Endometrial microvascular endothelial cells (primary cell): ENCODE results near the gene CAVIN1. TPM values are rescaled to one million over a fixed set of nuclear protein-coding genes. Genes with fewer than 3 reads are reported as not detected.
"Not testable (repeated sequence)": the region's sequence is repeated elsewhere in the genome, so short reads cannot be mapped to it uniquely, and the experiment has no call there.

Experiments used
- in situ Hi-C: cut with HindIII; loops from 2 replicates; pipeline ENCODE4 v1.10.0; 2017; ENCODE audit warnings: low sequenced_read_pairs, low pct_unique_long_range_greater_than_20kb; ENCODE audit errors: inconsistent ontology term
- total RNA-seq: library from RNA; depleted of rRNA; stranded (reverse); fragments of >200 nt; gene quantifications from one replicate; pipeline ENCODE4 v1.2.3, GENCODE V29; 2015; ENCODE audit errors: inconsistent ontology term

CAVIN1 gene
- total RNA-seq, 1 donor from 2014 or later = 806 TPM

GRCh38 chr17:42409523-42410318, 13.3 kb downstream of the CAVIN1 start:
- in situ Hi-C loops = no loop called here

- in situ Hi-C loops = no loop called here
Measured at GRCh38 chr17:42408061-42408460, 15.0 kb downstream of the CAVIN1 start.

- in situ Hi-C loops = no loop called here
Measured at GRCh38 chr17:42407289-42407836, 15.7 kb downstream of the CAVIN1 start.

GRCh38 chr17:42406615-42407288, 16.3 kb downstream of the CAVIN1 start:
- in situ Hi-C loops = no loop called here

GRCh38 chr17:42405963-42406495, 17.0 kb downstream of the CAVIN1 start:
- in situ Hi-C loops = no loop called here

- in situ Hi-C loops = no loop called here
Measured at GRCh38 chr17:42405076-42405475, 18.0 kb downstream of the CAVIN1 start.

- in situ Hi-C loops = no loop called here
Measured at GRCh38 chr17:42404326-42405055, 18.6 kb downstream of the CAVIN1 start.

- in situ Hi-C loops = no loop called here
Measured at GRCh38 chr17:42403150-42403549, 19.9 kb downstream of the CAVIN1 start.

- in situ Hi-C loops = no loop called here
Measured at GRCh38 chr17:42402117-42402516, 20.9 kb downstream of the CAVIN1 start.

- in situ Hi-C loops = not testable (repeated sequence)
Measured at GRCh38 chr17:42400844-42401375, 22.1 kb downstream of the CAVIN1 start.

GRCh38 chr17:42399948-42400843, 22.9 kb downstream of the CAVIN1 start:
- in situ Hi-C loops = no loop called here

GRCh38 chr17:42399121-42399520, 23.9 kb downstream of the CAVIN1 start:
- in situ Hi-C loops = no loop called here

- in situ Hi-C loops = not testable (repeated sequence)
Measured at GRCh38 chr17:42395601-42396000, 27.5 kb downstream of the CAVIN1 start.

- in situ Hi-C loops = no loop called here
Measured at GRCh38 chr17:42394838-42395237, 28.2 kb downstream of the CAVIN1 start.

GRCh38 chr17:42392692-42393415, 30.2 kb downstream of the CAVIN1 start:
- in situ Hi-C loops = no loop called here

- in situ Hi-C loops = not testable (repeated sequence)
Measured at GRCh38 chr17:42391439-42391838, 31.6 kb downstream of the CAVIN1 start.

- in situ Hi-C loops = no loop called here
Measured at GRCh38 chr17:42389899-42390298, 33.2 kb downstream of the CAVIN1 start.

GRCh38 chr17:42389135-42389417, 34.0 kb downstream of the CAVIN1 start:
- in situ Hi-C loops = no loop called here
